GM12878 (cell line): ENCODE measurements around the gene PPM1K. TPM values are rescaled to one million over a fixed set of nuclear protein-coding genes. Genes with fewer than 3 reads are reported as not detected.

Experiments used
- ATAC-seq: fragments of 200-7000 bp; cut with Tn5 transposase; 3 replicates; pipeline ENCODE4 v1.9.1; 2020; ENCODE audit warnings: mild to moderate bottlenecking, moderate library complexity
- BruUV-seq: library from RNA; stranded (reverse); fragments of 400-500 nt; replicated peaks from 2 replicates; lab custom pipeline; 2021; lab: Mats Ljungman, UMichigan
- CTCF ChIA-PET: fragments of 300-600 bp; sonication (Branson Sonifier 250); formaldehyde crosslinking; extraction: SDS; loops from one replicate; lab custom pipeline; 2021; ENCODE audit warnings: inconsistent platforms; lab: Yijun Ruan, JAX
- POLR2A ChIA-PET: fragments of 350-600 bp; formaldehyde crosslinking; extraction: SDS; loops from one replicate; lab custom pipeline; 2021; ENCODE audit warnings: inconsistent platforms; lab: Charles Lee
- RAD21 ChIA-PET: fragments of 300-600 bp; sonication (Branson Sonifier 250); formaldehyde crosslinking; loops from one replicate; lab custom pipeline; 2023; ENCODE audit warnings: antibody characterized with exemption; ENCODE audit not compliant: unreplicated experiment; lab: Charles Lee
- SMC1A ChIA-PET: fragments of 300-600 bp; sonication (Branson Sonifier 250); formaldehyde crosslinking; loops from one replicate; lab custom pipeline; 2023; ENCODE audit not compliant: unreplicated experiment, uncharacterized antibody; lab: Charles Lee
- DNase-seq: peaks from one replicate; pipeline ENCODE4 v3.0.0-alpha.2; 2011; ENCODE audit warnings: low read depth, low spot score
- FAIRE-seq: peaks from 3 replicates; lab custom pipeline; 2011; peaks lifted over from hg19 to GRCh38; lab: Jason Lieb, UNC
- H2AFZ ChIP-seq: 2 replicates; pipeline ENCODE4 v1.6.0; 2011; ENCODE audit warnings: low read depth, low read length, control low read depth; ENCODE audit not compliant: control insufficient read depth
- H3K27ac ChIP-seq: 2 replicates; pipeline ENCODE4 v1.5.1; 2011; ENCODE audit warnings: control low read depth; ENCODE audit not compliant: control insufficient read depth, insufficient read depth
- H3K27me3 ChIP-seq, 2 experiments: replicated peaks in 1 of 2; 2 replicates each; pipeline versions ENCODE4 v1.6.0 to v1.6.1; 2011; ENCODE audit warnings: low read length in 1 of 2; ENCODE audit not compliant: control insufficient read depth in 2 of 2, insufficient read depth in 2 of 2
- H3K36me3 ChIP-seq, 2 experiments: 2 replicates each; pipeline ENCODE4 v1.5.1; 2011; ENCODE audit warnings: low read length in 1 of 2; ENCODE audit not compliant: control insufficient read depth in 2 of 2, insufficient read depth in 2 of 2
- H3K4me1 ChIP-seq: 2 replicates; pipeline ENCODE4 v1.6.1; 2011; ENCODE audit warnings: mild to moderate bottlenecking, low read length, moderate library complexity, mixed read lengths; ENCODE audit not compliant: control insufficient read depth, insufficient read depth
- H3K4me2 ChIP-seq: 2 replicates; pipeline ENCODE4 v1.6.0; 2011; ENCODE audit warnings: control low read depth; ENCODE audit not compliant: control insufficient read depth, insufficient read depth
- H3K4me3 ChIP-seq: fragments of 200-600 bp; sonication (generic); 2 replicates; pipeline ENCODE4 v1.5.1; 2016
- H3K79me2 ChIP-seq: 2 replicates; pipeline ENCODE4 v1.6.0; 2011; ENCODE audit warnings: low read length; ENCODE audit not compliant: control insufficient read depth, insufficient read depth
- H3K9ac ChIP-seq: 2 replicates; pipeline ENCODE4 v1.8.0; 2011; ENCODE audit warnings: low read length, control low read depth, mixed read lengths; ENCODE audit not compliant: control insufficient read depth, insufficient read depth
- H3K9me3 ChIP-seq: replicated peaks from 3 replicates; pipeline ENCODE4 v1.5.1; 2011; ENCODE audit warnings: mild to moderate bottlenecking, low read length; ENCODE audit not compliant: control insufficient read depth, insufficient read depth
- H4K20me1 ChIP-seq: 2 replicates; pipeline ENCODE4 v1.6.0; 2011; ENCODE audit not compliant: control insufficient read depth, insufficient read depth
- CBX5 ChIP-seq: sonication (generic); IDR thresholded peaks from 2 replicates; pipeline ENCODE4 v1.6.1; 2016; ENCODE audit warnings: low read depth, moderate library complexity, mild to moderate bottlenecking, inconsistent platforms
- E4F1 ChIP-seq: fragments of 450-650 bp; IDR thresholded peaks from 2 replicates; pipeline ENCODE4 v1.6.1; 2018; ENCODE audit warnings: borderline replicate concordance, mild to moderate bottlenecking; ENCODE audit not compliant: partially characterized antibody
- HDAC6 ChIP-seq: fragments of 200-600 bp; sonication (generic); IDR thresholded peaks from one replicate; pipeline ENCODE4 v1.8.0; 2017; ENCODE audit warnings: antibody characterized with exemption; ENCODE audit not compliant: unreplicated experiment
- LARP7 ChIP-seq: fragments of 450-650 bp; IDR thresholded peaks from 2 replicates; pipeline ENCODE4 v1.6.1; 2017; ENCODE audit warnings: mild to moderate bottlenecking
- MXI1 ChIP-seq: fragments of 150-350 bp; IDR thresholded peaks from 2 replicates; pipeline ENCODE4 v1.6.1; 2011; ENCODE audit warnings: low read depth, mild to moderate bottlenecking, inconsistent platforms, low read length, improper control_type of control experiment
- POLR2A ChIP-seq: IDR thresholded peaks from 2 replicates; pipeline ENCODE4 v1.6.1; 2011; ENCODE audit warnings: low read depth, mild to moderate bottlenecking, low read length
- RAD51 ChIP-seq: fragments of 450-650 bp; IDR thresholded peaks from 2 replicates; pipeline ENCODE4 v1.6.1; 2016; ENCODE audit warnings: moderate library complexity, mild to moderate bottlenecking, inconsistent platforms
- SIN3A ChIP-seq: IDR thresholded peaks from 2 replicates; pipeline ENCODE4 v1.6.1; 2012; ENCODE audit warnings: low read depth, low read length, improper control_type of control experiment
- SMAD1 ChIP-seq: fragments of 450-650 bp; IDR thresholded peaks from 2 replicates; pipeline ENCODE4 v1.6.1; 2018; ENCODE audit warnings: mild to moderate bottlenecking, low read depth; ENCODE audit not compliant: partially characterized antibody
- SMARCA5 ChIP-seq: fragments of 450-650 bp; IDR thresholded peaks from 2 replicates; pipeline ENCODE4 v1.6.1; 2017; ENCODE audit warnings: mild to moderate bottlenecking
- SREBF1 ChIP-seq: IDR thresholded peaks from 2 replicates; pipeline ENCODE4 v1.6.1; 2012; ENCODE audit warnings: mild to moderate bottlenecking, low read length
- STAT3 ChIP-seq: IDR thresholded peaks from 2 replicates; pipeline ENCODE4 v1.6.1; 2011; ENCODE audit warnings: low read depth, low read length, improper control_type of control experiment
- SUPT20H ChIP-seq: IDR thresholded peaks from 2 replicates; pipeline ENCODE4 v1.6.1; 2011; ENCODE audit warnings: low read depth, mild to moderate bottlenecking, low read length, moderate library complexity, borderline replicate concordance; ENCODE audit not compliant: control insufficient read depth
- TCF7 ChIP-seq: IDR thresholded peaks from 2 replicates; pipeline ENCODE4 v1.6.1; 2014; ENCODE audit warnings: antibody characterized with exemption, borderline replicate concordance
- ZNF207 ChIP-seq: fragments of 450-650 bp; IDR thresholded peaks from 2 replicates; pipeline ENCODE4 v1.6.1; 2014; ENCODE audit warnings: antibody characterized with exemption, mild to moderate bottlenecking, borderline replicate concordance
- ZNF274 ChIP-seq: IDR thresholded peaks from one replicate; pipeline ENCODE4 v1.8.0; 2011; ENCODE audit not compliant: insufficient read length, insufficient read depth
- ZNF622 ChIP-seq: fragments of 450-650 bp; IDR thresholded peaks from 2 replicates; pipeline ENCODE4 v1.6.1; 2017; ENCODE audit warnings: mild to moderate bottlenecking, inconsistent platforms
- WGBS: methylation state at CpG from one replicate; pipeline ENCODE4 v1.1.6; 2016; ENCODE audit warnings: low lambda C conversion rate; ENCODE audit not compliant: insufficient replicate concordance, insufficient coverage; ENCODE audit errors: missing lambda C conversion rate; 5-methylcytosine and 5-hydroxymethylcytosine counted together
- in situ Hi-C: fragments of 300-500 bp; cut with MboI; formaldehyde crosslinking; loops from 9 replicates; pipeline ENCODE4 v1.14.3; 2018; ENCODE audit warnings: mixed read lengths
- intact Hi-C: fragments of 100-400 bp; cut with micrococcal nuclease; formaldehyde crosslinking; loops from one replicate; pipeline ENCODE4 v1.14.2; 2022; ENCODE audit not compliant: unreplicated experiment
- polyA plus RNA-seq, 11 experiments: library from polyadenylated mRNA; depleted of rRNA in 4 of 11; unstranded in 6 of 11; stranded (reverse) in 5 of 11; fragments of >200 nt; fragmentation: Nextera tagmentation in 4 of 11; fragmentation: Illumina TruSeq in 1 of 11; extraction: Ambion mirVana in 4 of 11; extraction: Trizol in 1 of 11; gene quantifications; 1 replicate in 1 of 11; 2 replicates in 10 of 11; pipeline versions ENCODE4 v1.2.1 to v1.2.3, GENCODE V29; 2011 to 2016; ENCODE audit warnings: inconsistent platforms in 2 of 11, missing spikeins in 2 of 11, low read depth in 1 of 11
- total RNA-seq, 4 experiments: library from RNA; depleted of rRNA in 3 of 4; stranded (reverse); fragments of >200 nt in 3 of 4; fragmentation: Illumina TruSeq in 1 of 4; extraction: Trizol in 1 of 4; gene quantifications; 2 replicates each; pipeline versions ENCODE4 v1.2.1 to v1.2.3, GENCODE V29; 2013 to 2021

PPM1K gene
- total and polyA plus RNA-seq, 10 of the 15 experiments (the other 5 are each of a cell fraction or from before 2014, with no cell fraction given): 25.0 to 79.1 (median 36.9) TPM

- no peak for TF ChIP-seq E4F1
- TF ChIP-seq LARP7: no peak
- TF ChIP-seq TCF7: no peak
- TF ChIP-seq MXI1: no peak
- no peak for TF ChIP-seq SMAD1
- TF ChIP-seq ZNF207: no peak
- no peak for TF ChIP-seq POLR2A
- no peak for TF ChIP-seq SMARCA5
- TF ChIP-seq ZNF274: no peak
- TF ChIP-seq HDAC6: no peak
Measured at GRCh38 chr4:88230461-88230891, 53.9 kb downstream of the PPM1K start (continued).

DNA sequence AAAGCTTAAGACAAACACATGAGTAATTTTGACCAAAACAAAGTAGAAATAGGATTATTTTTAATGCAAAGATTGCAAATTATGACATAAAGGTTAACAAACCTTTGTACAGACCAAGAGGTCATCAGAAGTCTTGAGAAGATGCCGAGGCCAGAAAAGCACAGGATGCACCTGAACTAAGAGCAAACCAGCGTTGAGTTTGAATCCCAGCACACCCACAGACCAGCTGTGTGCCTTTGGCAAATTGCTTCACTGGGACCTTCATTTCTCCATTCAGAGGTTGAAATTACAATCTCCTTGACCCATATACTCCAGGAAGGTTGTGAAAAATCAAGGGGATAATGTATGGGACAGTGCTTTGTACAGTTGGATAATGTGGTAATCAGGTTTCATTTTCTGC lies 56.6 kb downstream of the PPM1K start:
- H3K27me3 ChIP-seq: no peaks in the 10 kb centered on the region
- H3K4me2 ChIP-seq: no peak overlapping the region
- ChIA-PET RAD21 (interaction anchor here (1.0 to 1.1 kb wide), 2 partner anchors 8 to 288 kb away, joined by 3 read pairs; no protein-coding TSS in a partner anchor), SMC1A (interaction anchor here (1.7 to 2.8 kb wide), 2 partner anchors 8 to 288 kb away, joined by 5 to 8 read pairs; no protein-coding TSS in a partner anchor), POLR2A (no interaction called here), CTCF (interaction anchor here (0.6 to 1.9 kb wide), 4 partner anchors 85 to 1148 kb away, joined by 3 to 5 read pairs (median 3); no protein-coding TSS in a partner anchor)
- 25% methylated on average over 2 of the region's 2 CpGs for WGBS
- H3K9me3 ChIP-seq: no peaks in the 10 kb centered on the region; the same call in 2 of the 3 replicates
- no peaks in the 10 kb centered on the region for H3K4me1 ChIP-seq
- H2AFZ ChIP-seq: no peak overlapping the region
- TF ChIP-seq LARP7 (no peak), STAT3 (no peak), CBX5 (no peak), SIN3A (no peak), SUPT20H (no peak), SREBF1 (no peak), RAD51 (no peak), ZNF622 (no peak)
- intact Hi-C loops: no loop called here
- H3K4me3 ChIP-seq: no peak overlapping the region
- no peaks in the 10 kb centered on the region for H3K79me2 ChIP-seq
- BruUV-seq: no TSS peak
- ATAC-seq (no peak), FAIRE-seq (no peak), DNase-seq (no peak)
- no peaks in the 10 kb centered on the region for H4K20me1 ChIP-seq
- no peak overlapping the region for H3K27ac ChIP-seq
- no peak overlapping the region for H3K9ac ChIP-seq
- no peaks in the 10 kb centered on the region for H3K36me3 ChIP-seq
- in situ Hi-C loops: no loop called here
